Measurements from ENCODE around the gene RASA2. TPM values are rescaled to one million over a fixed set of nuclear protein-coding genes. Genes with fewer than 3 reads are reported as not detected.

The RASA2 gene
- total RNA-seq, 6 experiments from 2014 or later = 12.6 to 17.7 (median 14.5) TPM

GRCh38 chr3:141648055-141648910, 161.5 kb downstream of the RASA2 start:
- Mint-ChIP-seq H3K9me3 (no peaks in the 10 kb centered on the region), H3K4me3 (no peak overlapping the region), H3K36me3 (ENCODE audit: low read depth) (no peaks in the 10 kb centered on the region), H3K27me3 (ENCODE audit: insufficient read depth) (peaks cover 9% of the 10 kb centered on the region), H3K27ac (no peak overlapping the region), H3K4me1 (ENCODE audit: low read depth) (peaks cover 13% of the 10 kb centered on the region)
- no peak for TF ChIP-seq CTCF (IDR thresholded peaks at IDR 0.05)
- DNase-seq = no peak

GRCh38 chr3:141649871-141650270, 163.0 kb downstream of the RASA2 start:
- Mint-ChIP-seq H3K27me3 (ENCODE audit: insufficient read depth) (peaks cover 14% of the 10 kb centered on the region), H3K4me3 (no peak overlapping the region), H3K9me3 (no peaks in the 10 kb centered on the region), H3K36me3 (ENCODE audit: low read depth) (no peaks in the 10 kb centered on the region), H3K27ac (no peak overlapping the region), H3K4me1 (ENCODE audit: low read depth) (peaks cover 9% of the 10 kb centered on the region)
- TF ChIP-seq CTCF (IDR thresholded peaks at IDR 0.05) = no peak
- DNase-seq = no peak

GRCh38 chr3:141650783-141651182, 164.0 kb downstream of the RASA2 start:
- H3K36me3 Mint-ChIP-seq (ENCODE audit: low read depth) = no peaks in the 10 kb centered on the region
- H3K4me1 Mint-ChIP-seq (ENCODE audit: low read depth) = peaks cover 6% of the 10 kb centered on the region
- no peak for DNase-seq
- no peaks in the 10 kb centered on the region for H3K9me3 Mint-ChIP-seq
- peaks cover 14% of the 10 kb centered on the region for H3K27me3 Mint-ChIP-seq (ENCODE audit: insufficient read depth)
- no peak overlapping the region for H3K27ac Mint-ChIP-seq
- no peak overlapping the region for H3K4me3 Mint-ChIP-seq
- TF ChIP-seq CTCF (IDR thresholded peaks at IDR 0.05) = no peak

GRCh38 chr3:141651409-141651808, 164.6 kb downstream of the RASA2 start:
- no peak overlapping the region for H3K27ac Mint-ChIP-seq
- DNase-seq = no peak
- no peaks in the 10 kb centered on the region for H3K36me3 Mint-ChIP-seq (ENCODE audit: low read depth)
- H3K27me3 Mint-ChIP-seq (ENCODE audit: insufficient read depth) = peaks cover 14% of the 10 kb centered on the region
- H3K4me1 Mint-ChIP-seq (ENCODE audit: low read depth) = peaks cover 11% of the 10 kb centered on the region
- no peak overlapping the region for H3K4me3 Mint-ChIP-seq
- TF ChIP-seq CTCF (IDR thresholded peaks at IDR 0.05) = no peak
- no peaks in the 10 kb centered on the region for H3K9me3 Mint-ChIP-seq

GRCh38 chr3:141652349-141652748, 165.5 kb downstream of the RASA2 start:
- DNase-seq = no peak
- peaks cover 16% of the 10 kb centered on the region for H3K4me1 Mint-ChIP-seq (ENCODE audit: low read depth)
- no peaks in the 10 kb centered on the region for H3K9me3 Mint-ChIP-seq
- no peak overlapping the region for H3K4me3 Mint-ChIP-seq
- no peak for TF ChIP-seq CTCF (IDR thresholded peaks at IDR 0.05)
- no peaks in the 10 kb centered on the region for H3K36me3 Mint-ChIP-seq (ENCODE audit: low read depth)
- peaks cover 14% of the 10 kb centered on the region for H3K27me3 Mint-ChIP-seq (ENCODE audit: insufficient read depth)
- H3K27ac Mint-ChIP-seq = no peak overlapping the region

Measured in HFFc6 (cell line).